IPS-18c (cell line): Measurements from ENCODE around the gene EXD3.

Experiments
- H3K4me3 ChIP-seq: 2 replicates; pipeline ENCODE4 v1.7.0; 2013; ENCODE audit warnings: low read depth, mild to moderate bottlenecking, low read length, moderate library complexity; ENCODE audit not compliant: insufficient read depth
- H3K9me3 ChIP-seq: one replicate; pipeline ENCODE4 v1.6.1; 2013; ENCODE audit warnings: mild to moderate bottlenecking, low read length, moderate library complexity; ENCODE audit not compliant: control insufficient read depth, insufficient read depth

EXD3 gene

GRCh38 chr9:137367506-137368430 lies 55.2 kb downstream of the EXD3 start:
- no peak overlapping the region for H3K4me3 ChIP-seq
- no peaks in the 10 kb centered on the region for H3K9me3 ChIP-seq

GRCh38 chr9:137366891-137367381 lies 56.0 kb downstream of the EXD3 start:
- Histone ChIP-seq H3K4me3 (no peak overlapping the region), H3K9me3 (no peaks in the 10 kb centered on the region)

GRCh38 chr9:137366445-137366810 lies 56.5 kb downstream of the EXD3 start:
- no peak overlapping the region for H3K4me3 ChIP-seq
- no peaks in the 10 kb centered on the region for H3K9me3 ChIP-seq

DNA sequence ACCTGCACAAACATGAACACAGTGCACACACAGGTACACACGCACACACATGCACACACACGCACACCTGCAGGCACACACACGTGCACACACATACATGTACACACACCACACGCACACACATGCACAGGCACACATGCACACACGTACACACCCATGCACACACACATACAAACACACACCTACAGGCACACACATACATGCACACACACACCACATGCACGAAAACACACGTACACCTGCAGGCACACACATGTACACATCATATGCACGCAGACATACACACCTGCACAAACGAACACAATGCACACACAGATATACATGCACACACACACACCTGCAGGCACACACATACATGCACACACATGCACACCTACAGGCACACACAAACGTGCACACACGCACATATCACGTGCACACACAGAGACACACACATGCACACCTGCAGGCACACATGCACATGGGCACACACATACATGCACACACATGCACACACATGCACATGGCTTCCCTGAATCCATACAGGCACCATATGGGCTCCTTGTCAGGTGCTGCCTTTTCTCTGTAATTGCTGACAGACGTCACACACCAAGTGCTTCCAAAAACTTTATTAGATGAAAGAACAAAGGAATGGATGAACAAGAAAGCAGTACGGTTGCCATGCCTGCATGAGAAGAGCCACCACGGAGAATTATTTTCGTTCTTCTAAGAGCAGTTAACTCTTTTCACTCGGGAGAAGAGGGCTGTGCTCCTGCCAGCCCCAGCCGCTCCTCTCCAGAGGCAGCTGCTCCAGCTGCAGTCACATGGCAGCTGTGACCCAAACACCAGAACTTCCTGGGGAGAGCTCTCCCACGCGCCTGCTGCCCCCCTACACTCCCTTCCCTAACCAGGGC lies 57.2 kb downstream of the EXD3 start:
- H3K4me3 ChIP-seq, result 0 out of 2 replicates have a peak overlapping the region, but pooled peaks have one; percentile 24
- H3K9me3 ChIP-seq, result no peaks in the 10 kb centered on the region

- H3K9me3 ChIP-seq, result no peaks in the 10 kb centered on the region
- no peak overlapping the region for H3K4me3 ChIP-seq
These were observed 57.9 kb downstream of the EXD3 start for GRCh38 chr9:137365056-137365455.

- Histone ChIP-seq H3K9me3 (peaks cover 23% of the 10 kb centered on the region), H3K4me3 (no peak overlapping the region)
These were observed 63.1 kb downstream of the EXD3 start for GRCh38 chr9:137359850-137360249.

DNA sequence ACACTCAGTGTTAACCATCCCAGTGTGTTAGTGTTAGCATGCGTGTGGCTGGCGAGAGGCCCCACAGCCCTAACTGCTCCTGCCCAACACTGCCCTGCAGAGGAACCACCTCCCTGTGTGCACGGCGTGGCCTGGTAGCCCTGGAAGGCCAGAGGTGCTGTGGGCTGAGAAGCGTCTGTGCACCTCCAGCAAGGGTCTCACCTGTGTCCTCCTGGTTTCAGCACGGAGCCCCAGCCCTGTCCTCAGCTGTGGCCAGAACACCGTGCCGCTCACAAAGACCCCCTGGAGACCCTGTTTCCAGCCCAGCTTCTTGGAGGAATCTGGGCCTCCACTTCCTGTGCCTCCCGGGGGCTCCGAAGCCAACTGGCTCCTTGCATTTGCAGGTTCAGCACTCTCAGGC lies 64.8 kb downstream of the EXD3 start:
- Histone ChIP-seq H3K4me3 (no peak overlapping the region), H3K9me3 (peaks cover 25% of the 10 kb centered on the region)

DNA sequence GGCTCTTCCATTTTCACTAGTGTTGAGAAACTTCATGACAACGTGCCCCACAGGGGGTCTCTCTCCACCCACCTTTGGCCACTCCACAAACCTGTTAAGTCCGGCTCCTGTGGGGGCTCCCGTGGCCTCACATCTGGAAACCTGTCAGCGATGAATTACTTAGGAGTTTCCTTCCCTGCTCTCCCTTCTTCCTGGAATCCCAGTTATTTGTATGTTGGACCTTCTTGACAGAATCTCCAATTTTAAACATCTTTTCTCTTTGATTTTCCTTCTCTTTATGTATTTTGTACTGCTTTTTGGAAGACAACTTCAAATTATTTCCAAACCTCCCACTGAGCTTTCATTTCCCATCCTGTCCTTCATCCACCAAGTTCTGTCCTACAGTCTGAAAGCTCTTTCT lies 65.8 kb downstream of the EXD3 start:
- Histone ChIP-seq H3K4me3 (peak overlapping the region; percentile 11; the same call in 1 of the 2 replicates), H3K9me3 (peaks cover 25% of the 10 kb centered on the region)

- peaks cover 25% of the 10 kb centered on the region for H3K9me3 ChIP-seq
- no peak overlapping the region; the same call in 1 of the 2 replicates for H3K4me3 ChIP-seq
These were observed 67.1 kb downstream of the EXD3 start for GRCh38 chr9:137355761-137356365.

DNA sequence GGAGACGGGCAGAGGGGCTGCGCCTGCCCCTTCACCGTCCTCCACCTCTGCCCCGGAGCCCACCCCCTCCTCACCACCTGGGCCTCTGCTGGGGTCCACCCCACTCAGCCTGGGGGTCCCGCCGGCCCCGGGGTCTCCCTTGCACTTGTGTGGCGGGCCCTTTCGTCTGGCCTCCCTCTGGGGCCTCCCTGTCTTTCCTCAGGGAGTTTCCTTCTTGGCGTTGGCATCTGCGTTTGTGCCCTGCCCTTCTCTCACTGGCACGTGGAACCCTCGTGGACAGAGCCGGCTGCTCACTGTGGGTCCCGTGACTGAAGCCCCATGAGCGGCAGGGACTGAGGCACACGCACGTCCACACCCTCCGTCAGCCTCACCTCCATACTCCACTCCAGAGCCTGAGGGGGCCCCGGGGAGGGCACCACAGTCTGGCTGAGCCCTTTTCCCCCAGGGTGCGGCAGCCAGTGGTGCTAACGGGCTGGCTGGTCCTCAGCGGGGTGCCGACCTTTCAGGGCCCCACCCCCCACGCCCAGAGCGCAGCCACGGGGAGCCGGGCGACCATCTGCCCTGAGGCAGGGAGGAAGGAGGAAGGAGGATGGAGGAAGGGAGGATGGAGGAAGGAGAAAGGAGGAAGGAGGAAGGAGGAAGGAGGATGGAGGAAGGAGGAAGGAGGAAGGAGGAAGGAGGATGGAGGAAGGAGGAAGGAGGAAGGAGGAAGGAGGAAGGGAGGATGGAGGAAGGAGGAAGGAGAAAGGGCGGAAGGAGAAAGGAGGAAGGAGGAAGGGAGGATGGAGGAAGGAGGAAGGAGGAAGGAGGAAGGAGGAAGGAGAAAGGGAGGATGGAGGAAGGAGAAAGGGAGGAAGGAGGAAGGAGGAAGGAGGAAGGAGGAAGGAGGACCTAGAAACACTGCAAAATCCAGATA lies 67.9 kb downstream of the EXD3 start:
- Histone ChIP-seq H3K4me3 (no peak overlapping the region; the same call in 1 of the 2 replicates), H3K9me3 (peaks cover 25% of the 10 kb centered on the region)

DNA sequence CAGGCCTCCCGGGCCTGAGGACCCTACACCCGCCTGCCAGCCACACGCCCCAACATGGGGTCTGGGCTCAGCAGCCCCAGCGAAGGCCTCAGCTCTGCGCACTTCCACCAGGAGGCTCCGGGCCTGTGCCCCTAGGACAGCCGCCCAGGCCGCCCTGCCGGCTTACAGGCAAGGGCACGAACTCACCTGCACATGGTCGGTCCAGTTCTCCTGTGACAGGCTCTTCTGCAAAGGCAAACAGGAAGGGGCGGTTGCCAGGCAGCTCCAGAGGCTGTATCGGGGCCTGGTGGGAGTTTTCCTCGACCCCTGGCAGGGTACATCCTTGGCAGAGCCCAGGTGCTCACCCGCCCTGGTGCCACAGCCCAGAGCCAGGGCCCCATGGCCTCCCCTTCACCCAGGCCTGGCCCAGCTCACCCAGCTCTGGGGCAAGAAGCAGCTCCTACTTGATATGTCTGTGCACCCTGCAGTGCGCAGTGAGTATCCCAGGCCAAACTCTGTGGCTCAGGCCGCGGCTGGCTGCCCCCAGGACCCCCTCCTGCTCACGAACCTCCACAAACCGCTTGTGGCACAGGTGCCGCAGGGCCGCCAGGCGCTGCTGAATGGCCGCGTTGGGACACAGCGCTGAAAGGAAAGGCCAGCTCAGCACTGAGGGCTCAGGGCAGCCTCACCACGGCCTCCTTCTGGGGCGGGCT lies 68.7 kb downstream of the EXD3 start:
- peaks cover 27% of the 10 kb centered on the region for H3K9me3 ChIP-seq

GRCh38 chr9:137353223-137354152 lies 69.5 kb downstream of the EXD3 start:
- no peak overlapping the region for H3K4me3 ChIP-seq
- peaks cover 24% of the 10 kb centered on the region for H3K9me3 ChIP-seq

More for the DNA sequence above, 68.7 kb downstream of the EXD3 start:
- no peak overlapping the region for H3K4me3 ChIP-seq

DNA sequence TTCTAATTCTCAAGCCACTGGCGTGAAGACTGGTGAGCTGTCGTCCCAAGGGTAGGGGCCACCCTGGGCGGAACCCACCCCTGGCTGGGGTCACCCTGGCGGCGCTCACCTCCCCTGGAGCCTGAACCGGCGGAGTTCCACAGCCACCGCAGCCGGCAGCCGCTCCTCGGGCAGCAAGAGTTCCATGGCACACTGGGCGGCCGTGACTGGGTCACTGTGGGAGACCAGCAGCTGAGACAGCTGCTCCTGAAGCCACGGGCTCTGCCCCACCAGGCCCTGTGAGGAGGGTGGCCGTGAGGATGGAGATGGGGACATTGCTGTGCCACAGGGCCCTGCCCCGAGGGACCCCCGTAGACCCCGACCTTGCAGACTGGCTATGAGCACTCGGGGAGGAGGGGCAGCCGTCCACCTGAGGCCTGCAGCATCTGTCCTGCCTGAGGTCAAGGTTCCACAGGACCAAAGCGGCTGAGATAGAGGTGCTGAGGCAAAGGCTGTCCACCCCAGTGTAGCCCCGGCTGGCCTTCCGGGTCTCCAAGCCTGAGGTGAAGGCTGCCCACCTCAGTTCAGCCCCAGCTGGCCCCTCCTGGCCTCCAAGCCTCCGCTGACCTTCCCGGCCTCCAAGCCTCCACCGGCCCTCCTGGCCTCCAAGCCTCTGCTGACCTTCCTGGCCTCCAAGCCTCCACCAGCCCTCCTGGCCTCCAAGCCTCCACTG lies 70.3 kb downstream of the EXD3 start:
- peaks cover 22% of the 10 kb centered on the region for H3K9me3 ChIP-seq

GRCh38 chr9:137351781-137352501 lies 71.0 kb downstream of the EXD3 start:
- H3K4me3 ChIP-seq, result no peak overlapping the region
- H3K9me3 ChIP-seq, result peaks cover 17% of the 10 kb centered on the region

More for the DNA sequence above, 70.3 kb downstream of the EXD3 start:
- no peak overlapping the region for H3K4me3 ChIP-seq
